ENCODE results near the gene SIPA1L3.

SIPA1L3 gene

DNA sequence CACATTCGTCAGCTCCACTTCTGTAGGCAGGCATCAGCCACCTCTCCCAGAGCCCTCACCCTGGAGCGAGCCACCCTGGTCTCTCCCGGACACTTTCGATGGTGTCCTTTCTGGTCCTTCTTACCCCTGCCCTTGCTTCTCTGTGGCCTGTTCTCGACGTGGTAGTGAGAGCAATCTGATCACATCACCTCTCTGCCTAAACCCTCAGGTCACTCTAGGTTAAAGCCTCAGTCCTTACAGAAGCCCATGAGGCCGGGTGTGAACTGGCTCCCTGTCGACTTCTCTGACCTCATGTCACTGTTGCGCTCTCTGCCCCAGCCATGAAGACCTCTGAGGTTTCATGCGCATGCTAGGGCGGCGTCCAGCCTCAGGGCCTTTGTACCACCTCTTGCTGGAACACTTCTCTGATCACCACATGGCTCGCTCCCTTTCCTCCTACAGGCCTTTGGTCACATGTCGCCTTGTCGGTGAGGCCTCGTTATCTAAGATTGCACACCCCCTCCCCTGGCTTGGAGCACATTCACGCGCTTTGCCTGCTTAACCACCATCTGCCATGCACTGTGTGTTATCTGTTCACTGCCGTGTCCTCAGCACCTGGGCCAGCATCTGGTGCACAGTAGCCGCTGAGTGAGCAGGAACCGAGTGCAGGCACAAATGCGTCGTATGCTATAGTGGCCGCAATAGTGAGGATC lies 215.5 kb downstream of the SIPA1L3 start:
- ATAC-seq (replicated peaks): no peak
- Mint-ChIP-seq H3K27ac (no peak overlapping the region), H3K9me3 (no peaks in the 10 kb centered on the region), H3K27me3 (no peaks in the 10 kb centered on the region), H3K4me1 (ENCODE audit: low read depth in 2 of 2) (no peaks in the 10 kb centered on the region), H3K36me3 (ENCODE audit: insufficient read depth) (peaks cover 17% of the 10 kb centered on the region), H3K4me3 (no peak overlapping the region)
- no peak for DNase-seq

DNA sequence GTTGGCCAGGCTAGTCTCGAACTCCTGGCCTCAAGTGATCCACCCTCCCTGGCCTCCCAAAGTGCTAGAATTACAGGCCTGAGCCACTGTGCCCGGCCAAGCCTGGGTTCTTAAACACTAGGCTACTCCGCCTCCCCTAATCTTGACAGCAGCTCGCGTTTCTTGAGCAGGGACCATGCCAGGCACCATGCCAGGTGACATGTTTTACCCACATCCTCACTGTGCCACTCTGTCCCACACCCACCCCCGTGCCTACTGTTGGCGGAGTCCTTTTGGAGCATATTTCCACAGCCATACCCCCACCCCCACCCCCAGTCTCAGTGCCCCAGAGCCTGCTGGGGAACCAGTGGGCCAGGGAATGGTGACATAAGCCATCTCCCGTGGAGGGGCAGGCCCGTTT lies 218.2 kb downstream of the SIPA1L3 start:
- no peak for DNase-seq
- no peak overlapping the region for H3K4me3 Mint-ChIP-seq
- ATAC-seq (replicated peaks): no peak
- no peak overlapping the region for H3K27ac Mint-ChIP-seq
- no peaks in the 10 kb centered on the region for H3K4me1 Mint-ChIP-seq (ENCODE audit: low read depth in 2 of 2)
- peaks cover 9% of the 10 kb centered on the region for H3K36me3 Mint-ChIP-seq (ENCODE audit: insufficient read depth)
- H3K9me3 Mint-ChIP-seq: no peaks in the 10 kb centered on the region
- H3K27me3 Mint-ChIP-seq: no peaks in the 10 kb centered on the region

DNA sequence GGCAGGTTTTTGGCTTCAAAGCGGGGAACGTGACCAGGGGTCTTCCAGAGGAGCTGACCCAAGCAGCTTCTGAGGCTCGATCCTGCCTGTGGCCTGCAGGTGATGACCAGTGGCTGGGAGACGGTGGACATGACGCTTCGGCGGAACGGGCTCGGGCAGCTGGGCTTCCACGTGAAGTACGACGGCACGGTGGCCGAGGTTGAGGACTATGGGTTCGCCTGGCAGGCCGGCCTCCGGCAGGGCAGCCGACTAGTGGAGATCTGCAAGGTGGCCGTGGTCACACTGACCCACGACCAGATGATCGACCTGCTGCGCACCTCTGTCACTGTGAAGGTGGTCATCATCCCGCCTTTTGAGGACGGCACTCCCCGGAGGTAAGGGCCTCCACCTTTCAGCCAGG lies 223.4 kb downstream of the SIPA1L3 start:
- no peaks in the 10 kb centered on the region for H3K4me1 Mint-ChIP-seq (ENCODE audit: low read depth in 2 of 2)
- no peak for DNase-seq
- H3K36me3 Mint-ChIP-seq (ENCODE audit: insufficient read depth): peaks cover 7% of the 10 kb centered on the region
- no peak overlapping the region for H3K4me3 Mint-ChIP-seq
- no peaks in the 10 kb centered on the region for H3K27me3 Mint-ChIP-seq
- peak overlapping the region in 1 of 2 donors; percentile 26 for H3K27ac Mint-ChIP-seq
- no peak for ATAC-seq (replicated peaks)
- no peaks in the 10 kb centered on the region for H3K9me3 Mint-ChIP-seq

DNA sequence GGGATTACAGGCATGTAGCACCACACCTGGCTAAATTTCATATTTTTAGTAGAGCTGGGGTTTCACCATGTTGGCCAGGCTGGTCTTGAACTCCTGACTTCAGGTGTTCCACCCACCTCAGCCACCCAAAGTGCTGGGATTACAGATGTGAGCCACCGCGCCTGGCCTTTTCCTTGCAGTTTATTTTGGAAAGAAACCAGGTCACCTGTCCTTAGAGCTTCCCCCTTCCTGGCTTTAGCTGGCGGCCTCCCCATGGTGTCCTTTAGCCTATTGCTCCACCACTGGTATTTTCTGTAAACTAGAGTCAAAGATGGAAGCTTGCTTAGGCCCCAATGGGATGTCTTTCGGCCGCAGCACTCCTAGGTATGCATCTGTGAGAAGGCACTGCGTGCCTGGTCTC lies 225.8 kb downstream of the SIPA1L3 start:
- H3K4me1 Mint-ChIP-seq (ENCODE audit: low read depth in 2 of 2): no peaks in the 10 kb centered on the region
- H3K27me3 Mint-ChIP-seq: no peaks in the 10 kb centered on the region
- no peak for ATAC-seq (replicated peaks)
- H3K4me3 Mint-ChIP-seq: no peak overlapping the region
- H3K27ac Mint-ChIP-seq: no peak overlapping the region
- no peaks in the 10 kb centered on the region for H3K36me3 Mint-ChIP-seq (ENCODE audit: insufficient read depth)
- no peak for DNase-seq
- H3K9me3 Mint-ChIP-seq: no peaks in the 10 kb centered on the region

DNA sequence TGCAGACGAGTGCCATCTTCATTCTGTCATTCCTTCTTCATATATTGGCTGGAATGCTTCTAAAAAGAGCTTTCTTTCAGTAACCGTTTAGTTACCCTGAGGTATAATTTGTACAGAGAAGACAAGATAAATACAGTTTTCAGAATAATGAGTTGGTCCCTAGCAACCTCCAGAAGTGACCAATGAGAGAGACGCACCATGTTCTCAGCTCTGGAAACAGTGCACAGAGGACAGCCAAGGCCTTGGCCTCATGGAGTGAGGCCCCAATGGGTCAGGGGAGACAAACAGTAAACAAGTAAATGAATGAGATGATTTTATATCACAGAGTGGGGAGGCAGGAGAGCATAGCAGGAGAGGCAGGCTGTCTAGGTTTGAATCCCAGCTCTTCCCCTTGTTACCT lies 226.3 kb downstream of the SIPA1L3 start:
- no peaks in the 10 kb centered on the region for H3K9me3 Mint-ChIP-seq
- no peaks in the 10 kb centered on the region for H3K36me3 Mint-ChIP-seq (ENCODE audit: insufficient read depth)
- H3K27me3 Mint-ChIP-seq: no peaks in the 10 kb centered on the region
- no peak overlapping the region for H3K27ac Mint-ChIP-seq
- DNase-seq (no peak), ATAC-seq (replicated peaks) (no peak)
- no peaks in the 10 kb centered on the region for H3K4me1 Mint-ChIP-seq (ENCODE audit: low read depth in 2 of 2)
- H3K4me3 Mint-ChIP-seq: no peak overlapping the region

DNA sequence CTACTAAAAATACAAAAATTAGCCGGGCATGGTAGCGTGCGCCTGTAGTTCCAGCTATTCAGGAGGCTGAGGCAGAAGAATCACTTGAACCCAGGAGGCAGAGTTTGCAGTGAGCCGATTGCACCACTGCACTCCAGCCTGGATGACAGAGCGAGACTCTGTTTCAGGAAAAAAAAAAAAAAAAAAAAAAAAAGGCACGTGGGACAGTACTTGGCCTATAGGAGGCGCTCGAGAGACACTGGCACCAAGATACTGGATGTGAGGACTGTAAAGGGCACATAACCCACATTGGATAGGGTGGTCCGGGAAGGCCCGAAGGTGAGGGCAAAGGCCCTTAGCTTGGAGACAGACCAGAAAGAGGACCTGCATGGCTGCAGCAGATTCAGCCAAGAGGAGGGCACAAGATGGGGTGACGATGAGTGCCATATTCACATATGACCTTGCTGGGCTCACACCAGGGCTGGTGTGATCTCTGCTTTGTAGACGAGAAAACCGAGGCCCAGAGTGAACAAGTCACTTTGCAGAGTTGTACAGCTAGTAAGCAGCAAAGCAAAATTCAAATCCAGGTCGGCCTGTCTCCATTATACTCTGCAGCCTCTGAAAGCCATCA lies 227.6 kb downstream of the SIPA1L3 start:
- Mint-ChIP-seq H3K4me1 (ENCODE audit: low read depth in 2 of 2) (peaks cover 0 to under 1% of the 10 kb centered on the region in 2 donors), H3K27me3 (no peaks in the 10 kb centered on the region), H3K36me3 (ENCODE audit: insufficient read depth) (no peaks in the 10 kb centered on the region), H3K9me3 (no peaks in the 10 kb centered on the region), H3K4me3 (no peak overlapping the region), H3K27ac (no peak overlapping the region)
- ATAC-seq (replicated peaks): no peak
- peak; percentile 11 to 23 (median 15) for DNase-seq

DNA sequence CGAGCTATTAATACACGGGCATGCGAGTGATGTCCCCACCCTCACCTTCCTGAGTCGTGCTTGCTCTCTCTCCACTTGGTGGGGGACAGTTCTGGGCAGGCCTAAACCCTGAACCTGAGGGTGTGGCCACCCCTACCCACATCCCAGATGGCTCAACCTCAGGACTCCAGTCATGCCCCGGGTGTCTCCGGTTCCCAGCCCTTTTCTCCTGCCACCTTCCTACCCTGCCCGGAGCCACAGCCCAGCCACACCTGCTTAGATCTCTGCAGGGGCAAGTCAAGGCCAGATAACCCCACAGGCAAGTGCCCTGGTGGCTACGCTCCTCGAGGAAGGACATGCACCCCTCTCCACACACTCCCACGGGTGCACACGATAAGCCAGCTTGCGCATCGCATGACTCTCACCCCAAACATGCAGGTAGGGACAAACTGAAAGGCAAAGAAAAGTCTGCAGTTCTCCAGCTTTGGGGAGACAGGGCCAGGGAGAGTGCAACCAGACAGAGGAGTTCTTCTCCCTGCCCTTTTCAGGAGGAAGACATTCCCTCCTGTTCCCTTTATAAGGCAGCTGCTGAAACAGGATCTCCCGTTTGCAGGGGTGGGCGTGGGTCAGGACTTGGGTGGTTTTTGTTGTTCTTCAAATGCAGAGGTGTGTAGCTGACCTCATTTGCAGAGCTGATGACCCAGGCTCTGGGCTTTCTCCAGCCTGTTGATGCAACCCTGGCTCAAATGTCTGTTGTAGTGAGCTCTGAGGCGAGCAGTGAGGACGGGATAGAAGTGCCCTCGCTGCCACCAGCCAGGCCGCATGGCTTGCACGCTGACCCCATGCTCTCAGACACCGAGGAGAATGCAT lies 228.4 kb downstream of the SIPA1L3 start:
- DNase-seq: no peak
- Mint-ChIP-seq H3K27ac (no peak overlapping the region), H3K4me1 (ENCODE audit: low read depth in 2 of 2) (peaks cover 0 to 1% of the 10 kb centered on the region in 2 donors)

DNA sequence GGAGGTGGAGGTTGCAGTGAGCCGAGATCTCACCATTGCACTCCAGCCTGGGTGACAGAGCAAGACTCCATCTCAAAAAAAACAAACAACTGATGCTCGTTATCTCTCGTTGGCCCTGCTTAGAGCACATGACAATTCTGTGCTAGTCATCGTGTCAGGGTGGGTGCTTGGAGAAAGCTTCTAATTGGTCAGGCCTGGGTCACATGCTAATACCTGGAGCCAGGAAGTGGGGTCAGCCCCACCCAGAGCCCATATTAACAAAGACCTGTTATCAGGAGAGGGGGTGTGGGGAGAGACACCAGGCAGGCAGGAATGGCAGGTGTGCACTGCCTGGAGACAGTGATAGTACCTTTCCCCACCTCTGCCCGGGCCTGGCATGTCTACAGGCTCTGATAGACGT lies 232.1 kb downstream of the SIPA1L3 start:
- H3K36me3 Mint-ChIP-seq (ENCODE audit: insufficient read depth): no peaks in the 10 kb centered on the region
- H3K27ac Mint-ChIP-seq: peak overlapping the region in 1 of 2 donors; percentile 58
- H3K9me3 Mint-ChIP-seq: no peaks in the 10 kb centered on the region
- DNase-seq (no peak), ATAC-seq (replicated peaks) (no peak)
- H3K4me1 Mint-ChIP-seq (ENCODE audit: low read depth in 2 of 2): peaks cover 6 to 10% of the 10 kb centered on the region in 2 donors
- H3K27me3 Mint-ChIP-seq: no peaks in the 10 kb centered on the region
- H3K4me3 Mint-ChIP-seq: no peak overlapping the region

More for the DNA sequence above, 228.4 kb downstream of the SIPA1L3 start:
- ATAC-seq (replicated peaks): no peak
- H3K36me3 Mint-ChIP-seq (ENCODE audit: insufficient read depth): no peaks in the 10 kb centered on the region
- no peaks in the 10 kb centered on the region for H3K9me3 Mint-ChIP-seq
- H3K27me3 Mint-ChIP-seq: no peaks in the 10 kb centered on the region
- no peak overlapping the region for H3K4me3 Mint-ChIP-seq

DNA sequence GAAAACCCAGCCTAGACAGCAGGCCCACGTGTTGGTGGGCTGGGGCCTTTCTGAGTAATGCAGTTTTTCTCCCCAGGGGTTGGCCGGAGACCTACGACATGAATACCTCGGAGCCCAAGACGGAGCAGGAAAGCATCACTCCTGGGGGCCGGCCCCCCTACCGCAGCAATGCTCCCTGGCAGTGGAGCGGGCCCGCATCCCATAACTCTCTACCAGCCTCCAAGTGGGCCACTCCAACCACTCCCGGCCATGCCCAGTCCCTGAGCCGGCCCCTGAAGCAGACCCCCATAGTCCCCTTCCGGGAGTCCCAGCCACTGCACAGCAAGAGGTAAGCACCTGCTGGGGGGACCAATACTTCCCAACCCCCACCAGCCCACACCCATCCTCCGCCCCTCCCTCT lies 234.1 kb downstream of the SIPA1L3 start:
- peaks cover 6 to 10% of the 10 kb centered on the region in 2 donors for H3K4me1 Mint-ChIP-seq (ENCODE audit: low read depth in 2 of 2)
- H3K27ac Mint-ChIP-seq: no peak overlapping the region
- no peak for DNase-seq
- no peaks in the 10 kb centered on the region for H3K27me3 Mint-ChIP-seq
- no peaks in the 10 kb centered on the region for H3K9me3 Mint-ChIP-seq
- H3K36me3 Mint-ChIP-seq (ENCODE audit: insufficient read depth): no peaks in the 10 kb centered on the region
- H3K4me3 Mint-ChIP-seq: no peak overlapping the region
- no peak for ATAC-seq (replicated peaks)

DNA sequence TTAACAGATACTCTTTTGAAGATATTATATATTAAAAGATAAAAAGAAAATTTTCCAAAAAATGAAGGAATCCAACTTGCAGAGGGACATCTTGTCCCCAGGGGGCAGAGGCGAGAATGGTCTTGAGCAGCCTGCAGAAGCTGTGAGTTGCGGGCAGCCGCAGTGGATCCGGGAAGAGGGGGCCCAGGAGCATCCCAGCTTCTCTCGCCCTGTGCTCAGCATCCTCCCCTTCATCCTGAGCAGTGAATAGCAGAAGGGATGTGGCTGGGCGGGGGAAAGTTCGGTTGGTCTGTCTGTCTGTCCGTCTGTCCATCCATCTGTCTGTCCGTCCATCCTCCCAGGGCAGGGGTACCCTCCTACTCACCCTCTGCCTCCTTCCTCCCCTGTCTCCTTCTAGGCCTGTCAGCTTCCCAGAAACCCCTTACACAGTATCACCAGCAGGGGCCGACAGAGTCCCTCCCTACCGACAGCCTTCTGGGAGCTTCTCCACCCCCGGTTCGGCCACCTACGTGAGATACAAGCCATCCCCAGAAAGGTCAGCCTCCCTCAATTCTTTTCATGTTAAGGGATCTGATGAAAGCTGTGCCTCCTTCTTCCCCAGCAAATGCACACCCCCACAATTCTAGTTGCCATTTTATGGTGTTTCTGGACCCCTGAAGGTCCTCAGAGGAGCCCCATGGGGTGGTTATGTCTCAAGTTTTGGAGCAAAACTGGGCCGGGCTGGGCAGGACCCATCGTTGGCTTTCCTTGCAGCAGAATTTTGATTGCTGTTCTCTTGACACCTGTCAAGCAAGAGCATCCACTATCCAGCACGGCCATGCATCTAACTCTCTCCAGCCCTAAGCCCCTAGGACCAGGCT lies 235.4 kb downstream of the SIPA1L3 start:
- Mint-ChIP-seq H3K27me3 (no peaks in the 10 kb centered on the region), H3K9me3 (no peaks in the 10 kb centered on the region), H3K4me1 (ENCODE audit: low read depth in 2 of 2) (peaks cover 6 to 10% of the 10 kb centered on the region in 2 donors), H3K27ac (peak overlapping the region in 1 of 2 donors; percentile 38), H3K4me3 (no peak overlapping the region), H3K36me3 (ENCODE audit: insufficient read depth) (peaks cover 5% of the 10 kb centered on the region)
- peak in 2 of 3 experiments; percentile 8 to 25 for DNase-seq
- peak; percentile 39 for ATAC-seq (replicated peaks)

DNA sequence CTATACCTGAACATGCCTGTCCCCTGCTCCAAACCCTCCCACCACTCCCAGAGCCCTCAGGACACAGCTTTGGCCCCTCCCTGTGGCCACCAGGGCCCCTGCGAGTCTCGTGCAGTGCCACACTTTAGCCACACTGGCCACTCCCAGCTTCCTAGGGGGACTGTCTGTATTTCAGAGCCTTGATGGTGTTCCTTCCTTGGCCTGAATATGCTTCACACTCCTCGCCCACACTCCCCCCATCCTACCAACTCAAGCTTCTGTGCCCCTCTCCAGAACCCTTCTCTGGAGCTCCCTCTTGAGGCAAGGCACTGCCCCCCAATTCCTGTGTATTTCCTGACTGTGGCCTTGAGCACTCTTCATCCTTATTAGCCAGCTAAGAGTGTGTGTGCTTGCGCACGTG lies 236.8 kb downstream of the SIPA1L3 start:
- Mint-ChIP-seq H3K36me3 (ENCODE audit: insufficient read depth) (peaks cover 9% of the 10 kb centered on the region), H3K4me3 (no peak overlapping the region), H3K9me3 (no peaks in the 10 kb centered on the region), H3K27me3 (no peaks in the 10 kb centered on the region), H3K4me1 (ENCODE audit: low read depth in 2 of 2) (peaks cover 6 to 10% of the 10 kb centered on the region in 2 donors), H3K27ac (peak overlapping the region; percentile 38 to 67)
- no peak for DNase-seq
- ATAC-seq (replicated peaks): no peak

DNA sequence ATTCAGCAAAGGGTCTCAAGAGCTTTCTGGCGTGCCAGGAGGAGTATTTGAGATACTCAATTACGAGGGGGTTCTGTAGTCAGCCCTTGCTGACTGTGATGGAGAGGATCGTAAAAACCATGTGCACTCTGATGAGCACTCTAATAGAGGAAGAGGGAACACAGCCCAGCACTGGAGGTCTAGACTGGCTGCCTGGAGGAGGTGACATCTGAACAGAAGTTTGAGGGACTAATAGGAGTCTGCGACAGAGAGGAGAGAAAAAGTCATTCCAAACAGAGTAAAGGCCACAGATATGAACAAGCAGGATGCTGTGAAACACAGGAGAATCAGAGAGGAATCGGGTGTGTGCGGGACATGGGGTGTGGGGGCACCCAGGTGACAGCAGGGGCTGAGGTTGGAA lies 237.7 kb downstream of the SIPA1L3 start:
- peaks cover 6 to 9% of the 10 kb centered on the region in 2 donors for H3K4me1 Mint-ChIP-seq (ENCODE audit: low read depth in 2 of 2)
- no peak overlapping the region for H3K27ac Mint-ChIP-seq
- peaks cover 11% of the 10 kb centered on the region for H3K36me3 Mint-ChIP-seq (ENCODE audit: insufficient read depth)
- H3K9me3 Mint-ChIP-seq: no peaks in the 10 kb centered on the region
- H3K27me3 Mint-ChIP-seq: no peaks in the 10 kb centered on the region
- DNase-seq: no peak
- no peak overlapping the region for H3K4me3 Mint-ChIP-seq
- ATAC-seq (replicated peaks): no peak

DNA sequence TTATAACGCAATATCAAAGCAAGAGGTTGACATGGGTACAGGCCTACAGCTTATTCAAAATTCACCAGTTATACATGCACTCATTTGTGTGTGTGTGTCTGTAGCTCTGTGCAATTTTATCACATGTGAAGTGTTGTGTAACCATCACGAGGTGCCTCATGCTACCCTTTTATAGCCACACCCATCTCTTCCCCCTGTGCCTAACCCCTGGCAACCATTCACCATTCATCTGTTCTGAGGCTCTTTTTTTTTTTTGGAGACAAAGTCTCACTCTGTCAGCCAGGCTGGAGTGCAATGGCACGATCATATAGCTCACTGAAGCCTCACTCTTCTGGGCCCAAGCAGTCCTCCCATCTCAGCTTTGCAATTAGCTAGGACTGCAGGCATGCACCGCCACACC lies 238.6 kb downstream of the SIPA1L3 start:
- Mint-ChIP-seq H3K9me3 (no peaks in the 10 kb centered on the region), H3K27me3 (no peaks in the 10 kb centered on the region), H3K36me3 (ENCODE audit: insufficient read depth) (peaks cover 11% of the 10 kb centered on the region), H3K4me1 (ENCODE audit: low read depth in 2 of 2) (peaks cover 6 to 9% of the 10 kb centered on the region in 2 donors), H3K27ac (peak overlapping the region in 1 of 2 donors; percentile 16), H3K4me3 (no peak overlapping the region)
- ATAC-seq (replicated peaks): no peak
- no peak for DNase-seq

Measured in effector memory CD8-positive, alpha-beta T cell (primary cell).